HG03135 (cell line): ENCODE results near the gene SPTBN2.

Source experiments
- ATAC-seq: cut with Tn5 transposase; IDR thresholded peaks from one replicate; pipeline ENCODE4 v1.9.1; 2021; ENCODE audit warnings: mild to moderate bottlenecking, moderate library complexity; ENCODE audit not compliant: unreplicated experiment

Gene SPTBN2

GRCh38 chr11:66705587-66706335 lies 23.3 kb downstream of the SPTBN2 start:
- no peak for ATAC-seq

GRCh38 chr11:66704659-66705360 lies 24.2 kb downstream of the SPTBN2 start:
- no peak for ATAC-seq

DNA sequence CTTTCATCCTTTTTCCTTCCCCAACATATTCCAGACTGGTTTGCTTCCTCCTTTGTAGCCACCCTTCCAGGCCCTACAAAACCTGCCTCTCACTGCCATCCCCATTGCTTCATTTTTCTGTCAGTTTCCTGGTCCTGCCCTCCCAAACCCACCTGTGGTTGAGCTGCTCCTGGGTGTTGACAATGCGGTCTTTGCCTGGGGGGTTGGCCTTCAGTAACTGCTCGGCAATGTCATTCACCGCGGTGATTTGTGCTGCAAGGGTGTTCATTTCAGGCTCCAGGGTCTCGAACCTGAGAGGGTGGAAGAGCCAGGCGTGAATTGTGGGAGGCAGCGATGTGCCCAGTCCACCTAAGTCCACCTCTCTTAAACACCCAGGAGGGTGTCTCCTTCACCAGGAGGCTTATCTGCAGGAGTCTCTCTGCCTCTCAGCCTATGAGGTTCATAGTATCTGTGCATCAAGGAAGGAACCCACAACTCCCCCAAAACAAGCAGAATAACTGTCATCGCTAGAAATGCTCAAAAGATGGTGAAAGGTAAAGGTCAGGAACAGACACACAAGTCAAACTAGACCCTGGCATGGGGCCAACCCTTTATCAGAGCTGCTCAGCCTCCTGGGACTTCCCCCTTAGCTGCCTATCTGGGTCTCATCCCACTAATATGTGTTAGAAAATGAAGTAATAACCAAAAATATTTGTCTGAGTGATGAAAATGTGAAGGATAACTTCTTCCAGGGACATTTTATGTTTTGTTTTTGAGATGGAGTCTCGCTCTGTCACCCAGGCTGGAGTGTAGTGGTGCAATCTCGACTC lies 27.4 kb downstream of the SPTBN2 start:
- no peak for ATAC-seq

DNA sequence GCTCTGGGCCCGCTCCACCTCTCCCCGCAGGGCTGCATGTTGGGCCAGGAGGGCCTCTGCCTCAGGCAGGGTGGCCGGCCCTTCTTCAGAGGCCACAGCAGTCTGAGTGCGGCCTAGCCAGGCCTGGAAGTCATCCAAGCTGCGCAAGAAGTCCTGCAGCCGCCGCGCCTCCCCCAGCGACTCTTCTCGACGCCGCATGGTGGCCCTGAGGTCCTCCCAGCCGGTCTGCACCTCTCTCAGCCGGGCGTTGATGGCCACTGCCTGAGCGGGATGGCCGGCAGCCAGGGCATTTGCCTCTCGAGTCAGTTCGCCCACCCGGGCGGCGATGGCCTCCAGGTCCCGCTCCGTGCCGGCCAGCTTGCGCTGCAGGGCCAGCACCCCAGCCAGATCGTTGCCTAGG lies 28.3 kb downstream of the SPTBN2 start:
- ATAC-seq: no peak

- ATAC-seq: no peak
These were observed 28.7 kb downstream of the SPTBN2 start for GRCh38 chr11:66700337-66700736.

DNA sequence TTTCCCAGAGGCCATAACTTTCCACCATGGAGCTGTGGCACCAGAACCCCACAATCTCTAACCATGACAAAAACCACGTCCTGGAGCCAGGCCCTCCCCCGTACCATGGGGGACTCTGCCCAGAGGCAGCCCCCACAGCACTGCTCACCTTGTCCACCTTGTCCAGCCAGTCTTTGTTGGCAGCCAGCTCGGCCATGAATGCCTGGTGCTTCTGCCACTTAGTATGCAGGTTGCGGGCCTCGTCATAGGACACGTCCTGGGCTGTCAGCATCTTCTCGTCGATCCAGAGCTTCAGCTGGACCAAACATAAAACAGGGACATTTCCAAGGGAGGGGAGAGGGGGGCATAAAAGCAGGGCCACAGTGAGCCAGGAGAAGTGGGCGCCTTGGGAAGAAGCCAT lies 30.5 kb downstream of the SPTBN2 start:
- ATAC-seq: no peak

- ATAC-seq: no peak
These were observed 31.0 kb downstream of the SPTBN2 start for GRCh38 chr11:66697988-66698387.

- no peak for ATAC-seq
These were observed 32.9 kb downstream of the SPTBN2 start for GRCh38 chr11:66696146-66696545.

GRCh38 chr11:66694732-66695207 lies 34.2 kb downstream of the SPTBN2 start:
- ATAC-seq: no peak

GRCh38 chr11:66694056-66694410 lies 35.0 kb downstream of the SPTBN2 start:
- no peak for ATAC-seq

GRCh38 chr11:66693356-66694055 lies 35.5 kb downstream of the SPTBN2 start:
- ATAC-seq: no peak

DNA sequence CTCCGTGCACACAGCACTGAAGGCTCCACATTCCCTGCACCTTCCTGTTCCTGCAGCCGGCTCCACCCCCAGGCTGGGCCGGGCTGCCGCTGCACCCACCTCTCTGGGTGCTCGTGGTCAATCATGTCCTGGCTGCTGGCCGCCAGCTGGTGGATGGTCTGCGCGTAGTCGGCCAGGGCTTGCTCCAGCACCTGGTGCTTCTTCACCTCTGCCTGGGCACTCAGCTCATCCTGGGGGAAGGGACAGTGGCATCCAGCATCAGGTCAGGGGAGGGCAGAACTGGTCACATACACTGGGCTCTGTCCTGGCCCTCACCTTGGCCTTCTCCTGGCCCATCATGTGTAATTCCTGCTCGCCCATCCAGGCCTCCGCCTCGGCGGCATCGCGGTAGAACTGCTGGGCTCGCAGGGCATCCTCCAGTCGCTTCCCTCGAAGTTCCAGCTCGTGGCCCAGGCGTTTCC lies 36.1 kb downstream of the SPTBN2 start:
- ATAC-seq: no peak

GRCh38 chr11:66692446-66692845 lies 36.6 kb downstream of the SPTBN2 start:
- no peak for ATAC-seq

DNA sequence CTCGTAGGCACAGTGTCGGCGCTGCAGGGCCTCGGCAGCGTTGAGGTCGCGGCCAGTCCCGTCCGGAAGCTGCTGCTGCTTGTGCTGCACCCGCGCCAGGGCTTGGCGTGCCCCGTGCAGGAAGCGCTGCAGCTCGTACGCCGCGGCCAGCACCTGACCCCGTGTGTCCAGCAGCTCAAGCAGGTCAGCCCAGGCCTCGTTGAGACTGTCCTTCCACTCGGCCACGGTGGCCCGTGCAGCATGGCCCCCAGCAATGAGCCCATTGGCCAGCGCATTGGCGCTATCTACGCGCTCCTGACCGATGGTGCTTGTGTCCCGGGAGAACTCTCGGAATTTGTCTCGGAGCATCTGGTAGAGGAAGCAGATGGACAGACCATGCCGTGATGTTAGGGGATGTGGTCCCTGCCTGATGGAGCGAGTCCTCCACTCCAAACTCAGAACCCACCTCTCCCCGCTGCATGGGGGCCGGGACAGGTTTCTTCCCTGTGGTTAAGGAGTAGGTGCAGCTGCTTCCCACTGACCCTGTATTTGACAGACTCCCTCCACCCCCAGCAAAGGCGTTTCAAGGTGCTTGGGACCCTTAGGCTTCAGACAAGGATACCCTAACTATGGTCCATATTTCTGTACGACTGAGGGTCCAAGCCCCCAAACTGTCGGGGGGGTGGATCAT lies 37.6 kb downstream of the SPTBN2 start:
- no peak for ATAC-seq

DNA sequence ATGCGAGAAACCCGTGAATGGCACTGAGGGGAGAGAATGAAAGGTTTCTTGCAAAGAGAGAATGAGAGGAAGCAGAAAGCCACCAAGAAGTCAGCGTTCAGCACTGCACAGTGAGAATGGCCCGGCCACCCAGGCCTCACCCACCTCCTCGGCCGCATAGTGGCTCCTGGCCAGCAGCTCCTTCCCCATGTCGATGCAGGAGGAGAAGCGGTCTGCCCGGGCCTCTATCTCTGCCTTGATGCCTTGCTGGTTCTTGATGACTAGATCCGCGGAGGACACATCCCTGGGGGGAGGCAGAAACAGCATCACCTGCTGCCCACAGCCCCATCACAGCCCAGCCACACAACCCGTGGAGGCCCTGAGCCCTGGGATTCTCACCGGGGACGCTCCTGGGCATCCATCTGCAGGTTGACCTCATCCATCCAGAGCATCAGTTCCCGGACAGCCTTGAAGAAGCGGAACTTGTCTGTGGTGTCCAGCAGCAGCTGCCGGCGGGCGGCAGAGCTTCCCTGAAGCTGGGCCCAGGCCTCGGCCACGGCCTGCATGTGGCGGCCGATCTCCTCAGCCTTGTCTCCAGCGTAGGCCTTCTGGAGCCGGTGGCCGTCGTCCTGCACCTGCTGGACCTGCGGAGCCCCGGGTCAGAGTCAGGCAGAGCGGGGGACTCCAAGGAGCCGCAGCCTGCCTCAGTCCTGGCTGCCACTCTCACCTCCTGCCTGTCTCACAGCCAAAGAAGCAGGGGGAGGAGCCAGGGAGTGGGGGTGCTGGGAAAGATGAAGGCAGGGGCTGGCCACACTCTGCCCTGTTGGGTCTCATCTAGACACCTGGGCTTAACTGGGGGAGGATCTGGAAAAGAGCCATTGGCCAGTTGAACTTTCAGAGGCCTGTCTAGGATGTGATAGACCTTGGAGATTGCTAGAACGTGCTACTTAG lies 39.1 kb downstream of the SPTBN2 start:
- no peak for ATAC-seq

GRCh38 chr11:66688561-66689534 lies 40.2 kb downstream of the SPTBN2 start:
- ATAC-seq: no peak

DNA sequence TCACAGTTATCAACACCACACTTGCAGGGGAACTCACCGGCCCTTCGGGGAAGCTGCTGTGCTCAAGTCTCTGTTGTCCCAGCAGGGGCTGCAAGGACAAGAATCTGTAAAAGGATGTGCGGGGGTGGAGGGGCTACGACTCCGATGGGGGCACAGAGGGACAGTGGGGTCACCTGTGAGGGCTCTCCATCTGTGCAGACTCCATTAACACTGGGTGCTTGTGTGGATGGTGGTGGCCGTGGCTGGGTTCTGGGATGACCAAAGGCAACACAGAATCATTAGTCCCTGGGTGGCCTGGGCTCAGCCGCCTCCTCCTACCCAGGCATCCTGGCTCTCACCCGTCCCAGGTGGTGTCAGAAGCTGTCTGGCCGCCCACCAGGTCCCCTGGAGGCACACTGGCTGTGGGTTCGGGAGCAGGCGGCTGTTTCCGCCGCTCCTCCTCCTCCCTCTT lies 41.2 kb downstream of the SPTBN2 start:
- ATAC-seq: no peak
